RKO (cell line): Measurements from ENCODE around the gene KLRF2.
"Not testable (repeated sequence)": the region's sequence is repeated elsewhere in the genome, so short reads cannot be mapped to it uniquely, and the experiment has no call there.

Source experiments
- DNase-seq: peaks from one replicate; pipeline ENCODE4 v3.0.0-alpha.2; 2016; ENCODE audit warnings: low spot score

Gene KLRF2

GRCh38 chr12:9881246-9881645 is at the start of gene KLRF2:
KLRF2 (plus strand) TSS chr12:9881489; CDS start chr12:9881596, 107 bp downstream.
- DNase-seq: no peak

GRCh38 chr12:9831720-9832119 is 49.6 kb upstream of the KLRF2 start:
- no peak for DNase-seq

GRCh38 chr12:9843407-9843806 is 37.9 kb upstream of the KLRF2 start:
- peak; percentile 7 for DNase-seq

GRCh38 chr12:9848899-9849298 is 32.4 kb upstream of the KLRF2 start:
- DNase-seq: no peak

DNA sequence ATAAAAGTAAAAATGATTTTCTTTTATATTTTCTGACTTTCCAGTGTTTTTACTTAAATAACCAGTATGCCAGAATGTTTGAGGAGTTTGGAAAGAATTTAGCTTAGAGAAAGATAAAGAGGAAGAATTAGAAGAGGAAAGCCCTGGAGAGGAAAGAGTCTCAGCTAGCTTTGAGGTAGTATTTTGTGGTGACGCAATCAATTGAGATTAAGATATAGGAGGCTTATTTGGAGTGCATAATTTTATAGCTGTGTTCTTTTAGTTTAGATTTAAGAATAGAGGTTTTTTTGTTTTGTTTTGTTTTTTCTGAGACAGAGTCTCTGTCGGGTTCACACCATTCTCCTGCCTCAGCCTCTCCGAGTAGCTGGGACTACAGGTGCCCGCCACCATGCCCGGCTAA is 30.2 kb upstream of the KLRF2 start:
- no peak for DNase-seq

DNA sequence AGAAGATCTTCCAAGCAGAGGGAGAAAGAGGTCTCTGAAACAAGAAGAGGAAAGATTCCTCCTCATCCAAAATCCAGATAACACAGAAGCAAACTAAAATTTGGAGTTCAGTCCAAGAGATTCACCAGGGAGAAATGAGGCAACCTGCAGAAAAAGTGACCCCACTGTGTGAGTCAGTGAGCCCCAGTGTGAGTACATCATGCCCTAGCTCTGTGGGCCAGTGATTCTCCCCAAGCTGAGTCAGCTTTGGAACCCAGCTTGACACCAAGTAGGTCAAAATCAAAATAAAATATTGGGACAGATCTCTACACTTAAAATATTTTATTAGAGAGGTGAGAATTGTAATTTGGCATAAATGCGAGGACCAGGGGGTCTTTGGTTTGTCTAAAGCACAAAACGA is 29.4 kb upstream of the KLRF2 start:
- no peak for DNase-seq

DNA sequence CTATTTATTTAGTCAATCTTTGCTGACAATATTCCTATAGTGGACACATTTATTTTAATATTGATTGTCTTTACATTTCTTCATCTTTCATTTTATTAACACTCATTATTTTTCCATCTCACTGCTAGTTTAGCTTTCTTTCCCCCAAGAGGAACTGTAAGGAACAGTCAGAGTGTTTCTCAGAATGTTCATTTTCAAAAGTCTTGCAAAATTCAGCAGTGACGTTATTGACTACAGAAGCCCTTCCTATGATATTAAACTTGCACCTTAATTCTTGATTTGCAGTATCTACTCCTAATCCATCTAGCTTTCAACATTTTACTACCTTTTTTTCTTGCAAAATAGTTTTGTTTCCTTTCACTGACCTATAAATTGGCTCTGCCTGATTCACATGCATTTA is 25.1 kb upstream of the KLRF2 start:
- DNase-seq: no peak

- DNase-seq: no peak
These were observed 24.4 kb upstream of the KLRF2 start for GRCh38 chr12:9856894-9857293.

DNA sequence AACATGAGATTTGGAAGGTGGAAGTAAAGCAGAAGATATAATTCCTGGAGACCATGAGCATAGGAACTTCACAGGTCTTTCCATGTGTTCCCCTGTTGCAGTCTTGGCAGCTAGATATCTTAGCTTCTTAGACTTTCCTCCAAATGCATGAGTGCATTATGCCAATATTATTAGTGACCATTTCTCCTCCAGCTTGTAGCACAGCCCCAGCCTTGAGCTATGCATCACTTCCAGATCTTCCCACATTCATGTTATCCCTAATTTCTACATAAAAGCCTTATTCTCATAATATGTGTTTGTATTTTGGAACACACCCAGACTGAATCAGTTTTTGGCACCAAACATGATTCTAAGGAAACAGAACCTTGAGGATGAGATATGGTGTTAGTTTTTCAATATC is 23.2 kb upstream of the KLRF2 start:
- DNase-seq: no peak

GRCh38 chr12:9864913-9865675 is 16.2 kb upstream of the KLRF2 start:
- no peak for DNase-seq

DNA sequence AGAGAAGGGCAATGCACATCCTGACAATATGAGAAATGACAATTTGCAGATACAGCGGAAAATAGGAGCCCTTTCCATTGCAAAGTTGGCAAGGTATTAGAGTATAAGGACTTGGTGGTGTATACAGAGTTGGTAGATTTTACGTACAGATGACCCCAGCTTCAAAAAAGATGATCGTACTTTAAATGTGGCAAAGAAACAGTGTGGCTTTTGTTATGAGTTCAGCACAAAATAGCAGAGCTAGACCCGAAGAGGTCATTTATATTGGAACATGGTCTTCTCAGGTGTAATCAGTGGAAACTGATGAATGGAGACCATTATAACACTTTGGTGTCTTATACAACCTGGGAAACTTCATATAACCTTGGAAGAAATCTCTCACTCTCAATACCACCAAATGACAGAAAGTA is 14.4 kb upstream of the KLRF2 start:
- no peak for DNase-seq

DNA sequence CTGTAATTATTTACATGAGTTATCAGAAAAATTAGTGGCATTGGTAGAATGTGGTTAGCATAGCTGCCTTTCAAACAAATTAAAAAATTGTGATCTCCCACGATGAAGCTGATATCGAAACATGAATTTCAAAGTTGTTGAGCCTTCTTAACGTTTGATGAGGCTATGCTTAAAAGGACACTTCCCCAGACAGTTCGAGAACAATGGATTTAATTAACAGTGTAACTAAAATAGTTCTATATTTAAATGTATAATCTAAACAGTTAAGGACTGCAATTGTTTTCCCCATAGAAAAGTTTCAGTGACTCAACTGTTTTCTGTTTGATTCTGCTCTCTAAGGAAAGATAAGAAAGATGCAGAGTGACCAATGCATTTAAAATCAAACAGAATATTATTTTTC is 13.8 kb upstream of the KLRF2 start:
- no peak for DNase-seq

- peak; percentile 18 for DNase-seq
These were observed 12.9 kb upstream of the KLRF2 start for GRCh38 chr12:9868311-9868801.

- DNase-seq: no peak
These were observed 12.4 kb upstream of the KLRF2 start for GRCh38 chr12:9868951-9869306.

- peak; percentile 75 for DNase-seq
These were observed 11.8 kb upstream of the KLRF2 start, which contains the start of gene CLEC2B for GRCh38 chr12:9869307-9870161. CLEC2B (minus strand) TSS chr12:9869354.

GRCh38 chr12:9870286-9870866 is 10.9 kb upstream of the KLRF2 start:
- DNase-seq: no peak

GRCh38 chr12:9872162-9872561 is 9.1 kb upstream of the KLRF2 start:
- DNase-seq: no peak

GRCh38 chr12:9872742-9873141 is 8.5 kb upstream of the KLRF2 start:
- DNase-seq: no peak

DNA sequence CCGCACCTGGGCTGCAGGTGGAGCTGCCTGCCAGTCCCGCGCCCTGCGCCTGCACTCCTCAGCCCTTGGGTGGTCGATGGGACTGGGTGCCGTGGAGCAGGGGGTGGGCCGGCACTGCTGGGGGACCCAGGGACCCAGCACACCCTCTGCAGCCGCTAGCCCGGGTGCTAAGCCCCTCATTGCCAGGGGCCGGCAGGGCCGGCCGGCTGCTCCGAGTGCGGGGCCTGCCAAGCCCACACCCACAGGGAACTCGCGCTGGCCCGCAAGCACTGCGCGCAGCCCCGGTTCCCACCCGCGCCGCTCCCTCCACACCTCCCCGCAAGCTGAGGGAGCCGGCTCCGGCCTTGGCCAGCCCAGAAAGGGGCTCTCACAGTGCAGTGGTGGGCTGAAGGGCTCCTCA is 5.2 kb upstream of the KLRF2 start:
- DNase-seq: not testable (repeated sequence)

- DNase-seq: no peak
These were observed 684 bp upstream of the KLRF2 start for GRCh38 chr12:9880532-9881078.

DNA sequence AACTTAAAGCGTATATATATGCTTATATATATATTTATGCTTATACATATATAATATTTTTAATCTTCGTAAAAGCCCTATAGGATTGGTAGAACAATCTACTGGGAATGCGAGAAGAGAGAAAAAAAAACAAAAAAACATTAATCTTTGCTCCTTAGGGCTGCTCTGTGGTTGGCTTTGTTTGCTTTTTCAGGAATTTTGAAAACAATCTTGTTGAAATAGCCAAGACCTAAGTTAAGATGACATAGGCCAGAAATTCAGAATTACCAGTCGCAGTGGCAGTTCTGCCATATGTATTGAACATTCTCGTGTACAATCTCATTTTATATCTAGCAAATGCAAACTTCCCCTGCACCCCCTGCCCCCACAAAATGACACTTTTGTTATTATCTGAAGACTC is 699 bp downstream of the KLRF2 start:
- no peak for DNase-seq

GRCh38 chr12:9883175-9883574 is 1.9 kb downstream of the KLRF2 start:
- DNase-seq: no peak
